IMR-90 (cell line): ENCODE results near the gene ZFYVE1. TPM values are rescaled to one million over a fixed set of nuclear protein-coding genes. Genes with fewer than 3 reads are reported as not detected.

Experiments
- ATAC-seq: fragments of 200-7000 bp; cut with Tn5 transposase; 2 replicates; pipeline ENCODE4 v1.9.1; 2020; ENCODE audit warnings: low read depth, mild to moderate bottlenecking, moderate library complexity
- BruUV-seq: library from RNA; stranded (reverse); fragments of 400-500 nt; replicated peaks from 2 replicates; lab custom pipeline; 2021; lab: Mats Ljungman, UMichigan
- CTCF ChIA-PET: fragments of 300-600 bp; formaldehyde crosslinking; extraction: SDS; loops from one replicate; lab custom pipeline; 2021; ENCODE audit warnings: antibody characterized with exemption; lab: Yijun Ruan, JAX
- POLR2A ChIA-PET: fragments of 300-600 bp; sonication (Branson Sonifier 250); formaldehyde crosslinking; loops from one replicate; lab custom pipeline; 2022; ENCODE audit warnings: antibody characterized with exemption; ENCODE audit not compliant: unreplicated experiment; lab: Charles Lee
- DNase-seq: peaks from one replicate; pipeline ENCODE4 v3.0.0; 2013
- H2AFZ ChIP-seq: replicated peaks from 2 replicates; pipeline ENCODE3; 2013; ENCODE audit warnings: low read length, mild to moderate bottlenecking; ENCODE audit not compliant: poor library complexity
- H2AK5ac ChIP-seq: 2 replicates; pipeline ENCODE4 v1.6.1; 2013; ENCODE audit warnings: low read depth, low read length, inconsistent platforms
- H2AK9ac ChIP-seq: replicated peaks from 2 replicates; pipeline ENCODE3; 2013; ENCODE audit warnings: mild to moderate bottlenecking, low read depth, low read length, moderate library complexity; ENCODE audit not compliant: poor library complexity
- H2BK120ac ChIP-seq: 2 replicates; pipeline ENCODE4 v1.6.1; 2013; ENCODE audit warnings: low read depth, low read length, inconsistent platforms
- H2BK15ac ChIP-seq: 3 replicates; pipeline ENCODE4 v1.6.1; 2013; ENCODE audit warnings: low read depth, low read length, inconsistent platforms
- H2BK20ac ChIP-seq: 2 replicates; pipeline ENCODE4 v1.6.1; 2013; ENCODE audit warnings: low read depth, mild to moderate bottlenecking, inconsistent platforms, low read length, moderate library complexity
- H2BK5ac ChIP-seq: 2 replicates; pipeline ENCODE4 v1.6.1; 2013; ENCODE audit warnings: mild to moderate bottlenecking, low read depth, low read length, inconsistent platforms; ENCODE audit not compliant: poor library complexity, severe bottlenecking
- H3K14ac ChIP-seq: replicated peaks from 2 replicates; pipeline ENCODE4 v1.6.1; 2013; ENCODE audit warnings: low read depth, low read length, inconsistent platforms
- H3K18ac ChIP-seq: 2 replicates; pipeline ENCODE4 v1.6.1; 2013; ENCODE audit warnings: low read depth, low read length, control low read depth
- H3K23ac ChIP-seq: 2 replicates; pipeline ENCODE4 v1.6.1; 2013; ENCODE audit warnings: low read depth, low read length, inconsistent platforms
- H3K27ac ChIP-seq: 2 replicates; pipeline ENCODE4 v1.5.1; 2013; ENCODE audit warnings: mild to moderate bottlenecking, control low read depth, low read length; ENCODE audit not compliant: insufficient read depth
- H3K27me3 ChIP-seq: 2 replicates; pipeline ENCODE4 v1.6.1; 2013; ENCODE audit warnings: low read length; ENCODE audit not compliant: control insufficient read depth, insufficient read depth
- H3K36me3 ChIP-seq: 2 replicates; pipeline ENCODE4 v1.6.1; 2013; ENCODE audit warnings: low read length, mixed read lengths; ENCODE audit not compliant: control insufficient read depth, insufficient read depth
- H3K4ac ChIP-seq: 2 replicates; pipeline ENCODE4 v1.6.1; 2013; ENCODE audit warnings: low read depth, low read length, inconsistent platforms
- H3K4me1 ChIP-seq: 2 replicates; pipeline ENCODE4 v1.6.1; 2013; ENCODE audit warnings: low read length, mixed read lengths; ENCODE audit not compliant: control insufficient read depth, insufficient read depth
- H3K4me2 ChIP-seq: 2 replicates; pipeline ENCODE4 v1.6.1; 2013; ENCODE audit warnings: low read depth, mild to moderate bottlenecking, control low read depth, low read length, moderate library complexity
- H3K4me3 ChIP-seq: 2 replicates; pipeline ENCODE4 v1.5.1; 2013; ENCODE audit warnings: low read depth, mild to moderate bottlenecking, control low read depth, low read length, moderate library complexity; ENCODE audit not compliant: insufficient read depth
- H3K56ac ChIP-seq: 2 replicates; pipeline ENCODE4 v1.6.1; 2013; ENCODE audit warnings: low read length, inconsistent platforms; ENCODE audit not compliant: insufficient read depth; ENCODE audit errors: extremely low read depth
- H3K79me1 ChIP-seq, 2 experiments: 2 replicates each; pipeline ENCODE4 v1.6.1; 2013; ENCODE audit warnings: low read length in 2 of 2, inconsistent platforms in 1 of 2, low read depth in 1 of 2
- H3K9ac ChIP-seq: 2 replicates; pipeline ENCODE4 v1.6.1; 2013; ENCODE audit warnings: low read depth, low read length, control low read depth
- H3K9me1 ChIP-seq: 2 replicates; pipeline ENCODE4 v1.6.1; 2013; ENCODE audit warnings: low read length, inconsistent platforms; ENCODE audit not compliant: insufficient read depth
- H3K9me3 ChIP-seq: 2 replicates; pipeline ENCODE4 v1.6.1; 2013; ENCODE audit warnings: low read length; ENCODE audit not compliant: control insufficient read depth, insufficient read depth
- H4K20me1 ChIP-seq: 2 replicates; pipeline ENCODE4 v1.6.1; 2013; ENCODE audit warnings: low read length, inconsistent platforms; ENCODE audit not compliant: insufficient read depth
- H4K5ac ChIP-seq: 2 replicates; pipeline ENCODE4 v1.6.1; 2013; ENCODE audit warnings: mild to moderate bottlenecking, low read depth, low read length, control low read depth
- H4K8ac ChIP-seq, 2 experiments: 2 replicates each; pipeline ENCODE4 v1.6.1; 2013; ENCODE audit warnings: low read depth in 2 of 2, low read length in 2 of 2, control low read depth in 1 of 2, inconsistent platforms in 1 of 2
- H4K91ac ChIP-seq: 2 replicates; pipeline ENCODE4 v1.6.1; 2013; ENCODE audit warnings: low read depth, low read length, inconsistent platforms; ENCODE audit not compliant: insufficient read depth
- BHLHE40 ChIP-seq: fragments of 150-350 bp; IDR thresholded peaks from 2 replicates; pipeline ENCODE4 v1.6.1; 2016; ENCODE audit warnings: mild to moderate bottlenecking, low read depth, low read length
- CEBPB ChIP-seq: IDR thresholded peaks from 2 replicates; pipeline ENCODE4 v1.6.1; 2012; ENCODE audit warnings: low read depth, low read length, improper control_type of control experiment
- CHD1 ChIP-seq: IDR thresholded peaks from 2 replicates; pipeline ENCODE4 v1.6.1; 2012; ENCODE audit warnings: low read depth, low read length, improper control_type of control experiment
- FOS ChIP-seq: fragments of 150-350 bp; IDR thresholded peaks from 2 replicates; pipeline ENCODE4 v1.6.1; 2016; ENCODE audit warnings: low read depth, low read length
- MAFK ChIP-seq: IDR thresholded peaks from 2 replicates; pipeline ENCODE4 v1.6.1; 2012; ENCODE audit warnings: low read depth, low read length, improper control_type of control experiment
- MAZ ChIP-seq: IDR thresholded peaks from 2 replicates; pipeline ENCODE4 v1.6.1; 2012; ENCODE audit warnings: low read depth, mild to moderate bottlenecking, low read length, improper control_type of control experiment, moderate library complexity, borderline replicate concordance
- MXI1 ChIP-seq: IDR thresholded peaks from 2 replicates; pipeline ENCODE4 v1.6.1; 2012; ENCODE audit warnings: low read depth, mild to moderate bottlenecking, low read length, moderate library complexity, borderline replicate concordance
- NFE2L2 ChIP-seq: fragments of 150-350 bp; IDR thresholded peaks from 2 replicates; pipeline ENCODE4 v1.6.1; 2016; ENCODE audit warnings: low read depth, mild to moderate bottlenecking, low read length
- POLR2A ChIP-seq: IDR thresholded peaks from 2 replicates; pipeline ENCODE4 v1.6.1; 2012; ENCODE audit warnings: mild to moderate bottlenecking, low read depth, low read length
- RAD21 ChIP-seq: IDR thresholded peaks from 2 replicates; pipeline ENCODE4 v1.6.1; 2012; ENCODE audit warnings: low read length, improper control_type of control experiment
- RCOR1 ChIP-seq: IDR thresholded peaks from 2 replicates; pipeline ENCODE4 v1.6.1; 2012; ENCODE audit warnings: mild to moderate bottlenecking, low read length, improper control_type of control experiment; ENCODE audit not compliant: insufficient replicate concordance
- RFX5 ChIP-seq: IDR thresholded peaks from 2 replicates; pipeline ENCODE4 v1.8.0; 2012; ENCODE audit warnings: low read depth, mild to moderate bottlenecking, low read length, moderate library complexity
- SMC3 ChIP-seq: fragments of 150-350 bp; IDR thresholded peaks from 2 replicates; pipeline ENCODE4 v1.6.1; 2016; ENCODE audit warnings: low read depth, mild to moderate bottlenecking, antibody characterized with exemption, low read length, moderate library complexity
- USF2 ChIP-seq: fragments of 150-350 bp; IDR thresholded peaks from 2 replicates; pipeline ENCODE4 v1.6.1; 2017; ENCODE audit warnings: mild to moderate bottlenecking, antibody characterized with exemption, low read length, low read depth
- WGBS, 2 experiments: methylation state at CpG; one replicate each; pipeline versions ENCODE4 v1.1.5 to v1.1.7; 2013; ENCODE audit warnings: missing lambda C conversion rate in 2 of 2; ENCODE audit not compliant: insufficient read length in 1 of 2; ENCODE audit errors: extremely low coverage in 2 of 2; 5-methylcytosine and 5-hydroxymethylcytosine counted together
- dilution Hi-C: fragments of 300-500 bp; cut with HindIII; formaldehyde crosslinking; loops from one replicate; pipeline ENCODE4 v1.14.3; 2018; ENCODE audit warnings: low sequenced_read_pairs; ENCODE audit not compliant: unreplicated experiment
- in situ Hi-C: fragments of 300-500 bp; cut with MboI; formaldehyde crosslinking; loops from 3 replicates; pipeline ENCODE4 v1.14.3; 2019; ENCODE audit warnings: low sequenced_read_pairs, inconsistent platforms, mixed read lengths
- intact Hi-C: fragments of 100-400 bp; cut with micrococcal nuclease; formaldehyde crosslinking; loops from 2 replicates; pipeline ENCODE4 v1.10.0; 2022
- polyA plus RNA-seq, 3 experiments: library from polyadenylated mRNA; depleted of rRNA; stranded (reverse); fragments of >200 nt; gene quantifications; 2 replicates each; pipeline ENCODE4 v1.2.3, GENCODE V29; 2012; ENCODE audit warnings: low replicate concordance in 1 of 3
- total RNA-seq: library from RNA; depleted of rRNA; stranded (reverse); fragments of >200 nt; gene quantifications from 2 replicates; pipeline ENCODE4 v1.2.3, GENCODE V29; 2012
- TF ChIP-seq, protein P1 (sequence below): conservative IDR thresholded peaks from 2 replicates; pipeline ENCODE4 v1.5.1; 2012; ENCODE audit warnings: mild to moderate bottlenecking, low read depth, low read length, improper control_type of control experiment
- TF ChIP-seq, protein P2 (sequence below): fragments of 150-350 bp; IDR thresholded peaks from 2 replicates; pipeline ENCODE4 v1.6.1; 2016; ENCODE audit warnings: low read depth, mild to moderate bottlenecking, low read length, moderate library complexity, borderline replicate concordance

ZFYVE1 gene
- total and polyA plus RNA-seq, 2 of the 4 experiments (the other 2 are of a cell fraction) = 12.2 to 14.2 TPM

DNA sequence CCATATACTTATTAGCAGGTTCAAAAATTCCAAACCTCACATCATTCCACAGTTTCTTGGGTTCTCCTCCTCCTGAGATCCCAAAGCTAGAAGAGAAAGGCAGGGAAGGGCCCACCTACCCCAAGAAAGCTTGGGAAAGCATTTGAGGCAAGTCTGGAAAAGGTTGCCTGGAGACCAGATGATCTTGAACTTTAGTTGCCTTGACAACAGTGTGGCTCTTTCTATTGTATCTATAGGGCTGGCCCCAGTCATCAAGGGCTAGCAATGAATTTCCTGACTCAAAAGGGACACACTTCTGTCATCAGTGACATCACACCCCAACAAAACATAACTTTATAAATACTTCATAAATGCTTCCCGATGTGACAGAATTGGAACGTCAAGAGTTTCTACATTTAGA lies 40.0 kb downstream of the ZFYVE1 start:
- Histone ChIP-seq H4K20me1 (peaks cover 3% of the 10 kb centered on the region; the same call in 1 of the 2 replicates), H3K9me1 (no peaks in the 10 kb centered on the region)
- in situ Hi-C loops = no loop called here

More for the DNA sequence above, 40.0 kb downstream of the ZFYVE1 start:
- BruUV-seq = no TSS peak
- H4K91ac ChIP-seq = no peak overlapping the region
- no peak overlapping the region for H3K18ac ChIP-seq
- H3K4me3 ChIP-seq = no peak overlapping the region
- H2BK120ac ChIP-seq = no peak overlapping the region
- dilution Hi-C loops = no loop called here
- H3K36me3 ChIP-seq = peaks cover 37% of the 10 kb centered on the region
- intact Hi-C loops = no loop called here
- no peak overlapping the region for H3K27ac ChIP-seq
- CTCF ChIA-PET = no interaction called here
- POLR2A ChIA-PET = no interaction called here
- no peak overlapping the region for H2AK9ac ChIP-seq
- no peak for TF ChIP-seq RCOR1
- TF ChIP-seq CHD1 = no peak
- no peak for TF ChIP-seq MAZ
- TF ChIP-seq, protein P1, sequence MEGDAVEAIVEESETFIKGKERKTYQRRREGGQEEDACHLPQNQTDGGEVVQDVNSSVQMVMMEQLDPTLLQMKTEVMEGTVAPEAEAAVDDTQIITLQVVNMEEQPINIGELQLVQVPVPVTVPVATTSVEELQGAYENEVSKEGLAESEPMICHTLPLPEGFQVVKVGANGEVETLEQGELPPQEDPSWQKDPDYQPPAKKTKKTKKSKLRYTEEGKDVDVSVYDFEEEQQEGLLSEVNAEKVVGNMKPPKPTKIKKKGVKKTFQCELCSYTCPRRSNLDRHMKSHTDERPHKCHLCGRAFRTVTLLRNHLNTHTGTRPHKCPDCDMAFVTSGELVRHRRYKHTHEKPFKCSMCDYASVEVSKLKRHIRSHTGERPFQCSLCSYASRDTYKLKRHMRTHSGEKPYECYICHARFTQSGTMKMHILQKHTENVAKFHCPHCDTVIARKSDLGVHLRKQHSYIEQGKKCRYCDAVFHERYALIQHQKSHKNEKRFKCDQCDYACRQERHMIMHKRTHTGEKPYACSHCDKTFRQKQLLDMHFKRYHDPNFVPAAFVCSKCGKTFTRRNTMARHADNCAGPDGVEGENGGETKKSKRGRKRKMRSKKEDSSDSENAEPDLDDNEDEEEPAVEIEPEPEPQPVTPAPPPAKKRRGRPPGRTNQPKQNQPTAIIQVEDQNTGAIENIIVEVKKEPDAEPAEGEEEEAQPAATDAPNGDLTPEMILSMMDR = no peak
- no peak for TF ChIP-seq RAD21
- no peak for TF ChIP-seq POLR2A
- no peak for TF ChIP-seq CEBPB
- no peak for TF ChIP-seq SMC3
- no peak for TF ChIP-seq RFX5
- TF ChIP-seq, protein P2, sequence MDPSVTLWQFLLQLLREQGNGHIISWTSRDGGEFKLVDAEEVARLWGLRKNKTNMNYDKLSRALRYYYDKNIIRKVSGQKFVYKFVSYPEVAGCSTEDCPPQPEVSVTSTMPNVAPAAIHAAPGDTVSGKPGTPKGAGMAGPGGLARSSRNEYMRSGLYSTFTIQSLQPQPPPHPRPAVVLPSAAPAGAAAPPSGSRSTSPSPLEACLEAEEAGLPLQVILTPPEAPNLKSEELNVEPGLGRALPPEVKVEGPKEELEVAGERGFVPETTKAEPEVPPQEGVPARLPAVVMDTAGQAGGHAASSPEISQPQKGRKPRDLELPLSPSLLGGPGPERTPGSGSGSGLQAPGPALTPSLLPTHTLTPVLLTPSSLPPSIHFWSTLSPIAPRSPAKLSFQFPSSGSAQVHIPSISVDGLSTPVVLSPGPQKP = no peak
- TF ChIP-seq BHLHE40 = no peak
- no peak for TF ChIP-seq NFE2L2
- TF ChIP-seq FOS = no peak
- no peak for TF ChIP-seq MAFK
- no peak for TF ChIP-seq MXI1
- no peak for TF ChIP-seq USF2
- no peak for ATAC-seq
- H3K9me3 ChIP-seq = no peaks in the 10 kb centered on the region
- no peak for DNase-seq
- H2AK5ac ChIP-seq = no peak overlapping the region
- H3K9ac ChIP-seq = no peak overlapping the region
- no peak overlapping the region for H4K5ac ChIP-seq
- H2BK5ac ChIP-seq = no peak overlapping the region
- no peak overlapping the region for H2BK15ac ChIP-seq
- H3K4ac ChIP-seq = no peak overlapping the region
- H4K8ac ChIP-seq = no peak overlapping the region
- no peaks in the 10 kb centered on the region for H3K4me1 ChIP-seq
- no peak overlapping the region for H3K23ac ChIP-seq
- H3K4me2 ChIP-seq = no peak overlapping the region
- H3K56ac ChIP-seq = no peak overlapping the region
- H3K27me3 ChIP-seq = no peaks in the 10 kb centered on the region
- WGBS, 2 experiments = no CpG with 5 or more reads among the region's 2 CpGs
- peaks cover 9 to 19% of the 10 kb centered on the region in 2 experiments; a peak in 3 of 4 replicates for H3K79me1 ChIP-seq
- no peak overlapping the region for H2BK20ac ChIP-seq
- no peak overlapping the region for H2AFZ ChIP-seq
- no peak overlapping the region for H3K14ac ChIP-seq
